Stomach (tissue), 9 donors: ENCODE measurements around the gene RINL. TPM values are rescaled to one million over a fixed set of nuclear protein-coding genes. Genes with fewer than 3 reads are reported as not detected.
A peak's percentile ranks its signal among the peaks of the same experiment; 100 is the strongest.

Source experiments
- DNase-seq, 2 donors: peaks; one replicate each; pipeline versions ENCODE4 v3.0.0 to v3.0.0-alpha.2; 2013 to 2019
- H3K27ac ChIP-seq, 5 donors: fragments of 200-600 bp in 4 of 5; sonication (generic) in 4 of 5; one replicate each; pipeline ENCODE4 v1.5.1; 2013 to 2019; ENCODE audit warnings: mild to moderate bottlenecking in 1 of 5, moderate library complexity in 1 of 5
- H3K27me3 ChIP-seq, 3 donors: fragments of 200-600 bp; sonication (generic); one replicate each; pipeline ENCODE4 v1.5.1; 2017 to 2019; ENCODE audit warnings: mixed run types in 1 of 3
- H3K36me3 ChIP-seq, 4 donors: fragments of 200-600 bp; sonication (generic); 1 replicate in 3 of 4; 2 replicates in 1 of 4; pipeline ENCODE4 v1.5.1; 2016 to 2019
- H3K4me1 ChIP-seq, 4 donors: fragments of 200-600 bp; sonication (generic); one replicate each; pipeline ENCODE4 v1.5.1; 2016 to 2019
- H3K4me3 ChIP-seq, 4 donors: fragments of 200-600 bp; sonication (generic) in 3 of 4; one replicate each; pipeline ENCODE4 v1.5.1; 2016 to 2019; ENCODE audit warnings: mild to moderate bottlenecking in 1 of 4
- H3K9me3 ChIP-seq, 4 donors: fragments of 200-600 bp; sonication (generic); one replicate each; pipeline ENCODE4 v1.5.1; 2016 to 2019
- CTCF ChIP-seq, 7 experiments: fragments of 450-650 bp in 4 of 7; fragments of 200-600 bp in 3 of 7; sonication (generic) in 3 of 7; IDR thresholded peaks; one replicate each; pipeline ENCODE4 v1.5.1; 2016 to 2019; ENCODE audit warnings: antibody characterized with exemption in 7 of 7, control low read depth in 2 of 7, mild to moderate bottlenecking in 1 of 7
- EP300 ChIP-seq: sonication (generic); formaldehyde crosslinking; IDR thresholded peaks from one replicate; pipeline ENCODE4 v1.6.1; 2017; ENCODE audit warnings: antibody characterized with exemption
- POLR2A ChIP-seq, 4 donors: fragments of 450-650 bp; IDR thresholded peaks; one replicate each; pipeline ENCODE4 v1.6.1; 2016; ENCODE audit warnings: antibody characterized with exemption in 4 of 4, control low read depth in 2 of 4, mild to moderate bottlenecking in 1 of 4, moderate library complexity in 1 of 4
- POLR2AphosphoS5 ChIP-seq, 3 donors: sonication (generic); formaldehyde crosslinking; IDR thresholded peaks; one replicate each; pipeline ENCODE4 v1.6.1; 2016; ENCODE audit warnings: antibody characterized with exemption in 3 of 3
- WGBS, 5 donors: extraction: QIAGEN DNeasy Blood & Tissue Kit in 3 of 5; methylation state at CpG; one replicate each; pipeline versions ENCODE4 v1.1.5 to v1.1.7; 2013 to 2018; 5-methylcytosine and 5-hydroxymethylcytosine counted together
- intact Hi-C: fragments of 100-400 bp; cut with DNase I; formaldehyde crosslinking; loops from one replicate; pipeline ENCODE4 v1.15.1; 2023; ENCODE audit warnings: low total_unique reads
- polyA plus RNA-seq, 3 donors: library from polyadenylated mRNA; stranded (reverse); fragments of 200-250 nt; gene quantifications; one replicate each; pipeline ENCODE4 v1.2.3, GENCODE V29; 2013
- total RNA-seq, 5 donors: library from RNA; depleted of rRNA; stranded (reverse); fragments of >200 nt; gene quantifications; one replicate each; pipeline versions ENCODE4 v1.1.0 to v1.2.3, GENCODE V29; 2014 to 2016
- donor health status: healthy with polysubstance abuse.
- donor health status: Bipolar disorder and iron deficiency.
- donor health status: healthy.

The RINL gene
- total and polyA plus RNA-seq, 8 donors: 1.8 to 10.0 (median 6.9) TPM; not detected in 1

GRCh38 chr19:38837656-38838121 is 40.4 kb downstream of the RINL start:
- H3K9me3 ChIP-seq: no peaks in the 10 kb centered on the region
- peak overlapping the region in 1 of 4 donors; percentile 12 for H3K4me3 ChIP-seq
- H3K27me3 ChIP-seq: no peaks in the 10 kb centered on the region
- peaks cover 71 to 82% (median 80%) of the 10 kb centered on the region in 4 donors for H3K36me3 ChIP-seq
- intact Hi-C loops: no loop called here
- WGBS, 5 donors: 41 to 72% (median 54%) methylated on average over 7 of the region's 7 CpGs
- peaks cover 47 to 81% (median 62%) of the 10 kb centered on the region in 4 donors for H3K4me1 ChIP-seq
- H3K27ac ChIP-seq: peak overlapping the region; percentile 63 to 78 (median 68)
- TF ChIP-seq POLR2AphosphoS5 (IDR thresholded peaks at IDR 0.05) (peak in 2 of 3 donors; percentile 27 to 65), CTCF (IDR thresholded peaks at IDR 0.05) (no peak)
- DNase-seq: peak; percentile 55 to 72

GRCh38 chr19:38836983-38837626 is 41.0 kb downstream of the RINL start:
- H3K36me3 ChIP-seq: peaks cover 66 to 76% (median 74%) of the 10 kb centered on the region in 4 donors
- no peaks in the 10 kb centered on the region for H3K9me3 ChIP-seq
- peaks cover 53 to 81% (median 67%) of the 10 kb centered on the region in 4 donors for H3K4me1 ChIP-seq
- 60 to 91% (median 77%) methylated on average over 6 of the region's 6 CpGs for WGBS, 5 donors
- DNase-seq: no peak
- H3K4me3 ChIP-seq: no peak overlapping the region
- intact Hi-C loops: no loop called here
- H3K27ac ChIP-seq: peak overlapping the region; percentile 63 to 78 (median 68)
- no peaks in the 10 kb centered on the region for H3K27me3 ChIP-seq
- no peak for TF ChIP-seq CTCF (IDR thresholded peaks at IDR 0.05)
- TF ChIP-seq EP300: no peak
- TF ChIP-seq POLR2A (IDR thresholded peaks at IDR 0.05): no peak
- TF ChIP-seq POLR2AphosphoS5 (IDR thresholded peaks at IDR 0.05): no peak

GRCh38 chr19:38836159-38836982 is 41.7 kb downstream of the RINL start:
- no peaks in the 10 kb centered on the region for H3K9me3 ChIP-seq
- no peak overlapping the region for H3K4me3 ChIP-seq
- peaks cover 58 to 69% (median 67%) of the 10 kb centered on the region in 4 donors for H3K36me3 ChIP-seq
- TF ChIP-seq CTCF (IDR thresholded peaks at IDR 0.05) (no peak), EP300 (no peak), POLR2AphosphoS5 (IDR thresholded peaks at IDR 0.05) (no peak), POLR2A (IDR thresholded peaks at IDR 0.05) (no peak)
- H3K4me1 ChIP-seq: peaks cover 55 to 79% (median 66%) of the 10 kb centered on the region in 4 donors
- WGBS, 5 donors: 50 to 64% (median 58%) methylated on average over 8 of the region's 8 CpGs
- DNase-seq: no peak
- intact Hi-C loops: no loop called here
- H3K27me3 ChIP-seq: no peaks in the 10 kb centered on the region
- peak overlapping the region; percentile 63 to 97 (median 68) for H3K27ac ChIP-seq

- intact Hi-C loops: no loop called here
- no peak for DNase-seq
- H3K27ac ChIP-seq: peak overlapping the region in 4 of 5 donors; percentile 52 to 97 (median 66)
Observed at GRCh38 chr19:38834590-38834989, 43.5 kb downstream of the RINL start.

More at GRCh38 chr19:38834590-38834989, 43.5 kb downstream of the RINL start:
- Histone ChIP-seq H3K27me3 (no peaks in the 10 kb centered on the region), H3K4me1 (peaks cover 52 to 77% (median 68%) of the 10 kb centered on the region in 4 donors), H3K9me3 (no peaks in the 10 kb centered on the region), H3K4me3 (no peak overlapping the region), H3K36me3 (peaks cover 47 to 59% (median 57%) of the 10 kb centered on the region in 4 donors)
- WGBS, 5 donors: 93 to 97% (median 95%) methylated on average over 6 of the region's 6 CpGs
- TF ChIP-seq CTCF (IDR thresholded peaks at IDR 0.05): no peak
- no peak for TF ChIP-seq POLR2AphosphoS5 (IDR thresholded peaks at IDR 0.05)
- TF ChIP-seq EP300: no peak
- no peak for TF ChIP-seq POLR2A (IDR thresholded peaks at IDR 0.05)
